ENCODE results near the gene ADM2. TPM values are rescaled to one million over a fixed set of nuclear protein-coding genes. Genes with fewer than 3 reads are reported as not detected.

Gene ADM2
- total RNA-seq, 1 donor from 2014 or later = not detected

- Histone ChIP-seq H3K9me3 (no peaks in the 10 kb centered on the region), H3K27me3 (no peaks in the 10 kb centered on the region), H3K36me3 (peaks cover 0 to 62% of the 10 kb centered on the region in 2 donors), H3K27ac (no peak overlapping the region), H3K4me3 (no peak overlapping the region), H3K4me1 (peaks cover 10% of the 10 kb centered on the region)
- intact Hi-C loops (cut with DNase I) = no loop called here
- no peak for TF ChIP-seq CTCF (IDR thresholded peaks at IDR 0.05)
- no peak for TF ChIP-seq POLR2AphosphoS5 (IDR thresholded peaks at IDR 0.05; ENCODE audit: insufficient read depth in 1 of 2, low read depth in 1 of 2)
- no peak for TF ChIP-seq POLR2A (IDR thresholded peaks at IDR 0.05)
- no peak for DNase-seq (ENCODE audit: extremely low spot score in 2 of 2)
These were observed 37.3 kb upstream of the ADM2 start for GRCh38 chr22:50443801-50444625.

GRCh38 chr22:50444663-50445062 lies 36.7 kb upstream of the ADM2 start:
- H3K36me3 ChIP-seq = peaks cover 0 to 56% of the 10 kb centered on the region in 2 donors
- no peak overlapping the region for H3K4me3 ChIP-seq
- peaks cover 10% of the 10 kb centered on the region for H3K4me1 ChIP-seq
- intact Hi-C loops (cut with DNase I) = no loop called here
- no peak for DNase-seq (ENCODE audit: extremely low spot score in 2 of 2)
- no peak overlapping the region for H3K27ac ChIP-seq
- no peaks in the 10 kb centered on the region for H3K27me3 ChIP-seq
- TF ChIP-seq CTCF (IDR thresholded peaks at IDR 0.05) (no peak), POLR2AphosphoS5 (IDR thresholded peaks at IDR 0.05; ENCODE audit: insufficient read depth in 1 of 2, low read depth in 1 of 2) (no peak), POLR2A (IDR thresholded peaks at IDR 0.05) (no peak)
- H3K9me3 ChIP-seq = no peaks in the 10 kb centered on the region

- Histone ChIP-seq H3K27ac (no peak overlapping the region), H3K27me3 (no peaks in the 10 kb centered on the region), H3K36me3 (peaks cover 0 to 54% of the 10 kb centered on the region in 2 donors), H3K4me3 (no peak overlapping the region), H3K9me3 (no peaks in the 10 kb centered on the region), H3K4me1 (peaks cover 10% of the 10 kb centered on the region)
- DNase-seq (ENCODE audit: extremely low spot score in 2 of 2) = no peak
- TF ChIP-seq POLR2A (IDR thresholded peaks at IDR 0.05) (no peak), POLR2AphosphoS5 (IDR thresholded peaks at IDR 0.05; ENCODE audit: insufficient read depth in 1 of 2, low read depth in 1 of 2) (peak in 1 of 2 donors; percentile 18)
- intact Hi-C loops (cut with DNase I) = no loop called here
These were observed 36.1 kb upstream of the ADM2 start for GRCh38 chr22:50445071-50445879.

- H3K36me3 ChIP-seq = peaks cover 0 to 48% of the 10 kb centered on the region in 2 donors
- H3K4me3 ChIP-seq = no peak overlapping the region
- no peak overlapping the region for H3K27ac ChIP-seq
- intact Hi-C loops (cut with DNase I) = no loop called here
- TF ChIP-seq POLR2AphosphoS5 (IDR thresholded peaks at IDR 0.05; ENCODE audit: insufficient read depth in 1 of 2, low read depth in 1 of 2) = no peak
- TF ChIP-seq POLR2A (IDR thresholded peaks at IDR 0.05) = no peak
- no peak for TF ChIP-seq CTCF (IDR thresholded peaks at IDR 0.05)
- H3K4me1 ChIP-seq = peaks cover 10% of the 10 kb centered on the region
- DNase-seq (ENCODE audit: extremely low spot score in 2 of 2) = no peak
- no peaks in the 10 kb centered on the region for H3K27me3 ChIP-seq
- no peaks in the 10 kb centered on the region for H3K9me3 ChIP-seq
These were observed 35.2 kb upstream of the ADM2 start for GRCh38 chr22:50445880-50446707.

Data from vagina (tissue), 2 donors.